Glomerular visceral epithelial cell (primary cell): ENCODE data around the gene SLC1A5.

Experiments used
- DNase-seq: peaks from one replicate; pipeline ENCODE4 v3.0.0-alpha.2; 2016; ENCODE audit errors: extremely low spot score

Gene SLC1A5

DNA sequence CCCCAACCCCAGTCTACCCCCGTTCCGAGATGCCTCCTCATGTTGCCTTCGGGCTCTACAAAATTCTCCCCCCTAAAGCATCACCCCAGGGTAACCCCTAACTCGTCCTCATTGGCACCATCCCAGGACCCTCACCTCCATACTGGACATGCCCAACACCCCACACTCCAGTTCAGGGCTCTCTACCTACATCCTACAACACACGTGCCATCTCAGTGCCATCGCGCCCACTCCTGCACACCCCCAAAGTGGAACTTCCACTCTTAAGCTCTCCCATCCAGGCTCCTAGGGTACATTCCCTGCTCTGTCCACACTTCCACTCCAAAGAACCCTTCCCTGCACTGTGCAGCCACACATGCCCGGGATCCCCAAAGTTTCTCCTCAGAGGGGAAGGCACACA, 43.4 kb downstream of the SLC1A5 start:
- no peak for DNase-seq

DNA sequence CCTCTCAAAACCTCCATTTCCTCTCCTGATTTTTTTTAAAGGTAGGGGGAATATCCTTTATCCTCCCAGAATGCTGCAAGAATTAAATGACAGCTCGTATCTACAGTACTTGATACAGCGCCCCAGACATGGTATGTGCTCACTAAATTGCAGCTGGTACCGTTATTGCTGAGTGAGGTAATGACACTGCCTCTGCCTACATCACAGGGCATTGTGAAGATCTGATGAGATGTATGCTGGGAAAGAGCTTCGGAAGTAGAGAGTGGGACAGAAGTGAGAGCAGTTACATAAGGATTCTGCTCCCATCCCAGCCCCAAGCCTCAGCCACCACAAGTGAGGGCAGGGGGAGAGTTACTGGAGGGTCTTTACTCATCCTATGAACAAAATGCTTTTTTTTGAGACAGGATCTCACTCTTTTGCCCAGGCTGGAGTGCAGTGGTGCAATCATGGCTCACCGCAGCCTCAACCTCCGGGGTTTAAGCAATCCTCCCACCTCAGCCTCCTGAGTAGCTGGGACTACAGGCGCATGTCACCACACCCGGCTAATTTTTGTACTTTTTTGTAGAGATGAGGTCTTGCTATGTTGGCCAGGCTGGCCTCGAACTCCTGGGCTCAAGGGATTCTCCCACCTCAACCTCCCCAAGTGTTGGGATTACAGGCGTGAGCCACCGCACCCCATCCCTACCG, 44.2 kb downstream of the SLC1A5 start:
- DNase-seq, result no peak

DNA sequence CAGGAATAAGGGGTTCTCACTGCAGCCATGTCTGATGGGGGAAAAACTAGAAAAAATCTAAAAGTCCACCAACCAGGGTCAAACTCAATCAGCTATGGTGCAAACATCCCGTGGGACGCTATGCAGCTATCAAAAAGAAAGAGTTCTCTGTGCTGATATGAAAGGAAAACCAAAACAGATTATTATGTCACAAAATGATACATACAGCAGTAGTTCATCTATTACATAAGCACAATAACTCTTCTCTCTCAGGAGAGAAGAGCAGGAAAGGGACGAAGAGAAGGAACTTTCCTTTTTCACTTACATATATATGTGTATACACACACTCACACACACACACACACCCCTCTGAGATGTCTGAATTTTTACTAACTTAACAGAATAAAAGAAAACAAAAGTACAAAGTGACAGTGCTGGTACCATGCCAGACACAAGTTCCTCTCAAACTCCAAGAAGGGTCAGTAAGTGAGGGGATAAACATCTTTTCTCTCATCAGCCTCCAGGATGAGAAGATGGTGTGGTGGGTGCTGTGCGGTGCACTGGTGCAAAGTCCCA, 45.4 kb downstream of the SLC1A5 start:
- no peak for DNase-seq

DNA sequence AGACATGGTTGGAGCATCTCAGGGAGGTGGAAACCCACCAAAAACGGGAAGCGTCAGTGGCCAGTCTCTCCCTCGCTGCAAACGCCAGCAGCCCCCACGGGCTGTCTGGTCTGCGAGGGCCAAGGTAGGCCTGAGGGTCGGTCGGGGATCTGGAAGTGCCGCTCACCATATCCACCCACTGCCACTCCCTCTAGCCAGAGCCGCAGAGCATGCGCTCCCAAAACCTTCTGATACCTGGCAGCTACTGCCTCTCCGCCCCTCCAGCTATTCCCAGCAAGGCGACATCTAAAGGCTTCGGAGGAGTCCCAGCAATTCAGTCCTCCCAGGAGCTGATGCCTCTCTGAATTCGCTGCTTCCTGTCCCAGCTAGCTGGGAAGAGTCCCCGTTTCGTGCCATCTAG, 46.9 kb downstream of the SLC1A5 start:
- DNase-seq, result no peak

DNA sequence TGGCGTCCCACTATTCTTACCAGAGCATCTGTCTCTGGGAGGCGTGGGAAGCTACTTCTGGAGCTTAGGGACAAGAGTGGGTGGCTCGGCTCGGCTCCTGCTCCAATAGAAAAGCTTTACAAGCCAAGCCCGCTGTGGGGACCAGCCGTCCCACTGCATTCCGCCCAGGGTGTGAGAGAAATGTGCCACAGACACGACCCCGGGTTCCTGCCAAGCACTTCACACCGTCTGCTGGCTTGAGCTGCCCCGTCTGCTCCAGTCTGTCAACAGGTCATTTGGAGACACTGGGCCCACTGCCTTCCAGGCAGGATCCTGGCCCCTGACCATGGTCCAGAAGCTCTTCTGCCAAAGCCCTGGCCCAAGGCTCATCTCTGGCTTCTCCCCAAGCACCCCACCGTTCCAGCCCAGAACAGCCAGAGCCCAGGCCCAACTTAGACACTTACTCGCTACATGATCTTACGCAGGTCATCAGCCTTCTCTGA, 49.1 kb downstream of the SLC1A5 start:
- no peak for DNase-seq

DNA sequence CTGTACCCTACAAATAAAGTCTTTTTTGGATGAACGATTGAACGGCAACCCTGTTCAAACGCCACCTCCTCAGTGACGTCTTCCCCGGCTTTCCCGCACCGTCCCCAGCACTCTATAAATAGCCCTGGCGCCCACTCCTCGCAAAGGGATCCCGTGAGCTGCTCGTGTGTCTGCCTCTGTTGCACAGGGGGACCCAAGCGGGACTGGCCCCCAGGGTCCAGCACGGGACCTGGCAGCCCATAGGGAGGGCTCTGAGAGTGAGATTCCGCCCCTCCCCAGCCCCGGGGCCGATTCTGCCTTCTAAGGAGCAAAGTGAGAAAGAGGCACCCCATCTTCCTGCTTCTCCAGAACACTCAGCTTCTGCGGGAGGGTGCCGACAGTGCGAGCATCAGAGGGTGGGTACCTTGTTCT, 50.6 kb downstream of the SLC1A5 start:
- DNase-seq, result no peak

DNA sequence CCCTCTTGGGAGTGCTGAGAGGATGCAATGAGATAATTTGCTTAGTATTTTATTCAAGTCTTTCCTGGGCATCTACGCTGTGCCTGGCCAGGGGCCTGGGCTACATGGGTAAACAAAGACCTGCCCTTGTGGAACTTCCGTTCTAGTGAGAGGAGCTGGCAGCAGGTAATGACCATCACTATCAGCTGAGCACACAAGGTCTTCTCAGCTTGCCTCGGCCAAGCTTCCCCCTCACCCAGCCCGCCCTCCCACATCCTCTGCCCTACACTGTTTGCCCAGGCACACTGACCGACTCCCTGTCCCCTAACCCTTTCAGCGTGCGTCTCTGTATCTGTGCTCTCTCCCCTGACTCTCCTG, 51.1 kb downstream of the SLC1A5 start:
- DNase-seq, result no peak

DNA sequence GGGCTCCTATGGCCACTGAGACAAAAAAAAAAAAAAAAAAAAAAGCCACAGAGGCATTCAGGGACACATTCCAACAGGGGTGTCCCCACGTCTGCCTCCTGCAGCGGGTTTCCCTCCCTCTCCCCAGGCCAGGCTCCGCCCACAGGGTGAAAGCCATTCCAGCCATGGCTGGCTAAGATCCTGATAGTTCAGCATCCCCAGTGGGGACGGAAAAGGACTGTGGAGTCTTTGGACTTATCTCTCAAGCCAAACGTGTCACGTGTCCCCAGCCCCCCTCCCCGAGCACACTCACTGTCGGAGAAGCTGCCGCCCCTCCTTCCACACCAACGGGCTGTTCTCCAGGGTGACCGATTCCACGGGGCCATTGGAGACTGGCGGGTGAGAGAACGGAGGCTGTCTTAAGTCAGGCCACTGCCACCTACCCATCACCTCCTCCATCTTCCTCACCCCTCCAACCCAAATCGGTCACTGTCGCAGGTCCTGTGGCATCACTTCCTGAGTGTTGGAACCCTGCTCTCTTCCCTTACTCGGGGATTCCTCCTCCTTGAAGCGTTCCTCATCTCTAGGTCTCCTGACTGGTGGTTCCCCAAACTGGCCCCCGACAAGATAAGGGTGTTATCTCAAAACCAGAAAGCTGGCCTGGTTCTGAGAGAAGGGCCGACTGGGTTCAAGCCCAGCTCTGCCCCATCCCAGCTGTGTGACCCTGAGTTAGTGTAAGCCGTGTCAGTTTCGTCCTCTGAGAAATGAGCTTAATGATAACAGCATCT, 51.7 kb downstream of the SLC1A5 start:
- DNase-seq, result no peak

DNA sequence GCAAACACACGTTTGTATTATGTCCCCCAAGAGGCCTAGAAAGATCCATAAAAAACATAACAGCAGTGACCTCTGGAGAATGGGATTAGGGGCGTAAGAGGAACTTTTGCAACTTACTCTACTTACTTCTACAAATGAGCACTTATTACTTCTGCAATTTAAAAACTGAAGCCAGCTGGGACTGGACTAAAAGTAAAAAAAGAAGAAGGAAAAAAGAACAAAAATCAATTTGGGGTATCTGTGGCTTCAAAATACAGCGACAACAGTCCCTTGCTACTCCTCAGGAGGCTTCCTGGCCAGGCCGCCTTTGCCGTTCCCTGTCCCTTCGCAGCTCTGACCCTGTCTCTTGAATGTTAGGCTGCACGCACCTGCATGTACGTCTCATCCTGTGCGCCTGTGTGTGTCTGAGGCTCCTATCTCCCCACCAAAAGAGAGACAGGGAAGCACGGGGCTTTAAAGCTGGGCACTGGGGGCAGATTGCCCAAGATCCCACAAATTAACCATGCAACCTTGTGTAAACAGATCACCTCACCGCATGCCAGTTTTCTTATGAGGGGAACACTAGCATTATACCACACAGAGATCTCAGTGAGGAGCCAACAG, 54.6 kb downstream of the SLC1A5 start:
- DNase-seq, result no peak

DNA sequence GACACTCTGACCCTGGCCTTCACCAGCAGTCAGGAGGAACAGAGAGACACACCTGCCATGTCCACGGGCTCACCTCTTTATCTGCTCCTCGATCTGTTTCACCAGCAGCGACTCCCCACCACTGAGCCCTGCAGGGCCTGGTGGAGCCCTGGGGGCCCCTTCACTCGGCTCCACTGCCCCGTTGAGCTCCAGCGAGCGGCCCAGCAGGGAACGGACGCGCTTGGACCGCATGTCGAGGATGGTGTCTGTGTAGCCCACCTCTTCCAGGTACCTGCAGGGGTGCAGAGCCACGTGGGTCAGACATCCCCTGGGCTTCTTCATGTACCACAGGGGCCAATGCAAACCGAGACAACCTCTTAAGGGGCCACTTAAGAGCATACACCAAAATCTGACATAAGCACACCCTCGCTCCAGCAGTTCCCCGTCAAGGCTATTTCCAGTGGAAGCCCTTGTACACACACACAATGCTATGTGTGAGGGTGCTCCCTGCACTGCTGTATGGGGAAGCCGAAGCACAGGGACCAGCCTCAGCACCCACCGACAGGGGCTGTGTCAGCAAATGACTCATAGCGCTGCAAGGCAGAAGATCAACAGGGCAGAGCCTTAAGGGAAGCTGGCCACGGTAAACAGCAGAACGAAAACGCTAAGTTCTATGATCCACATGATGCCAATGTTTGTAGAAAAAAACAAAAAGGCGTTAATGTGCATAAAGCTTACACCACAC, 55.3 kb downstream of the SLC1A5 start:
- peak; percentile 40 for DNase-seq

DNA sequence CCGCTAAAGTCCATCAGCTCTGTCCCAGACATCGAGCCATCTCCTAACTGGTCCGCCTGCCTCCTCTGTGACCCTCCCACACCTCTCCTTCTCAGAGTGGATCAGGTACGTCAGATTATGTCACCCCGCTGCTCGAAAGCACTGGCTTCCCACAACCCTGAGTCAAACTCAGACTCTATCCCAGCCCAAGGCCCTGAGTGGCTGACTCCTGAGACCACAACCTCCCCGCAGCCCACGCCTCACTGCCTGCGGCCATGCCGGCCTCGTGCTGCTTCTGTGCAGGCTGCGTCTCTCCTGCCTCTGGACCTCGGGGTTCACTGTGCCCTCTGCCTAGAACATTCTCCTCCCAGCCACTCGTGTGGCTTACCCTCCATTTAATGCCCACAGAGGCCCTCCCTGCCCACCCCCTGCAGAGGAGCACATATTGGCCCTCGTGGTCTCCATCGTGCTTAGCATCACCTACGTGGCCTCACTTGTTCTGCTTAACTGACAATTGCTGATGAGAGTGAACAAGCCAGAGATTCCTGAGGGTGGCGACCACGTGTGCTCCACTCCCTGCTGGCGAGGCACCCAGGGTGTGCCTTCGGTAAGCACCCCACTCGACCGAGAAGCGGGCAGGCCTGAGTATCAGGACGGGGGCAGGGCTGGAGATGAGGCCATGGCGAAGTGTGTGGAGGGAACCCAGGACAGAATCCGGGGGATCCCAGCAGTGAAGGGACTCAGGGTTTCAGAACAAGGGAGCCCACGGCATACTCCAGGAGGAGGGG, 56.0 kb downstream of the SLC1A5 start:
- DNase-seq, result peak; percentile 95

DNA sequence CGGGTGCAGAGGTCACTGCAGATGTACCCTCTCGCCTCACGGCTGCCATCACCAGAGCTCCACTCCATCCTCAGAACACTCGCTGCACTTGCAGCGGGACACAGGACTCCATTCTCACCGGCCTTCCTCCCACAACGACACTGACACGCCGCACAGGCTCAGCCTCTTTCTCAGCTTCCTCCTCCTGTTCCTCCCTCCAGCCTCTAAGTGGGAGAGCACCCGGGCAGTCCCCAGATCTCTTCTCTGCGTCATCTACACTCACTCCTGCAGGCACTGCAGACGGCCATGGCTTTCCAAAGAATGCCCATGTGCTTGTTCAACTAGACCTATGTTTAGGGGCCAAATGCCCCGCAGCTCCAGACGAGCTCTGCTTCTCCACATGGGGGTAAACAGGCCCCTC, 56.8 kb downstream of the SLC1A5 start:
- DNase-seq, result no peak

DNA sequence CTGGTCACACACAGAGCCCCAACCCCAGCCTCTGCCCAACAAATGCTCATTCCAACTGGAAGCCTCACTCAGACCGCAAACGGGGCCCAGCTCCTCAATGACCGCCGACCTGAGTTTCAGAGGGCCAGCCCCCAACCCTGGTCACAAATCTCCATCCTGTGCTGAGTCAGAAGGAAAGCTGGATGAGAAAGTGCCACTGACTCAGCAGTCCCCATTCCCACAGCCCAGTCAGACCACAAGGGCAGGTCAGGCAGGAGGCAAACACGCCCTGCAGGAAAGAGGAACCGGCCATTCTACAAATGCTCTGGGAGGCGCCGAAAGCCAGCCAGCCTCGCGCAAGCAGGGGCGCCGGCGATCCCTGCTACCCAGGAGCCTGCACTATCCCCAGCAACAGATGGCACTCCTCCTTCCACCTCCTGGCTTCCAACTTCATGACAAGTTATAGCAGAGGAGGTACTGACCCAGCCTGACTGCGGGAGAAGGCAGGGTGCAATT, 57.3 kb downstream of the SLC1A5 start:
- peak; percentile 94 for DNase-seq

DNA sequence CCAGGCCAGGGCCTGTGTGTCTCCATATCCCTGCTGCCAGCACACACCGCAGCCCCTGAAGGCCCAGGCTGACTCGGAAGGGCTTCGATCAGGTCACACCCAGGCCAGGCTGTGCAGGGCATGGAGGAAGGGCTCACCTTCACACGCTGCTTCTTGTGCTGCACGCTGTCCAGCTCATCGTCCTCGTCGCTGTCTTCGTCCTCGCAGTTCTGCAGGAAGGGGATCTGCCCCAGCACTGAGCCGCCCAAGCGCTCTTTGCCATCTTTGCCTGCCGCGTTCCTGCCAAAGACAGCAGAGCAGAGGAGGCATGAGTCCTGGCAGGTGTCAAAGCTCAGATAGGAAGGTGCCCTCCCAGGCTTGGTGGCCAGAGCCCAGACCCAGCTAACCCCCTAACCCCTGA, 57.8 kb downstream of the SLC1A5 start:
- DNase-seq, result no peak

DNA sequence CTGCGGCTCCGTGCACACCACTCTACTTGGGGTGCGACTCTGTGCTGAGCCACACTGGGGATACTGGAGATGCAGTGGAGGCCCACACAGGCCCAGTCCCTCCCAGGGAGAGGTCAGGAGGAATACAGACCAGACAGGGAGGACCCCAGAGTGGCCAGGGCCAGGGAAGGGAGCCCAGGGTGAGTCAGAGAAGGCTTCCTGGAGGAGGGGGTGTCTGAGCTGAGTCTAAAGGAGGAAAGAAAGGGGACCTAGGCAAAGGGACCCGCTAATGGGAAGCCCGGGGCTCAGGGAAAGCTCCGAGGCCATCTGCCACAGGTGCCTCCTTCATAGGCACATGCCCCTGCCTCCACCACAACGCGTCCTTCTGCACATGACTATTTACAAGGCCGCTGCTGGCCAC, 58.2 kb downstream of the SLC1A5 start:
- DNase-seq, result no peak

DNA sequence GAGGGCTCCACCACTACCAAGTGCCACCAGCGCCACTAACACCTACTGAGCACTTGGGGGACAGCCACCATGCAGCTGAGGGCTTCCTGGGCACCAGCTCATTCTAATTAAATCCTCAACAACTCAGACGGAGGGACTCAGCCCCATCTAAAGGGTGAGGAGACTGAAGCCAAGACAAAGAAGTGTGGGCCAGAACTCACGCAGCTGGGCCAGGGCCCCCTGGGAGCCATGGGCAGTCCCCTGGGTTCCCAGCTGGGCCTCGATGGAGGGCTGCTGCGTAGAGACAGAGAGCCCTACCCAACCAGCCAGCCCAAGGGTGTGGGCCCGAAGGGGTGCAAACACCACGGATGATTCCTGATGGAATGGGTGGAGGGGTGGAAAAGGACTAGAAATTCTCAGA, 58.7 kb downstream of the SLC1A5 start:
- DNase-seq, result no peak

DNA sequence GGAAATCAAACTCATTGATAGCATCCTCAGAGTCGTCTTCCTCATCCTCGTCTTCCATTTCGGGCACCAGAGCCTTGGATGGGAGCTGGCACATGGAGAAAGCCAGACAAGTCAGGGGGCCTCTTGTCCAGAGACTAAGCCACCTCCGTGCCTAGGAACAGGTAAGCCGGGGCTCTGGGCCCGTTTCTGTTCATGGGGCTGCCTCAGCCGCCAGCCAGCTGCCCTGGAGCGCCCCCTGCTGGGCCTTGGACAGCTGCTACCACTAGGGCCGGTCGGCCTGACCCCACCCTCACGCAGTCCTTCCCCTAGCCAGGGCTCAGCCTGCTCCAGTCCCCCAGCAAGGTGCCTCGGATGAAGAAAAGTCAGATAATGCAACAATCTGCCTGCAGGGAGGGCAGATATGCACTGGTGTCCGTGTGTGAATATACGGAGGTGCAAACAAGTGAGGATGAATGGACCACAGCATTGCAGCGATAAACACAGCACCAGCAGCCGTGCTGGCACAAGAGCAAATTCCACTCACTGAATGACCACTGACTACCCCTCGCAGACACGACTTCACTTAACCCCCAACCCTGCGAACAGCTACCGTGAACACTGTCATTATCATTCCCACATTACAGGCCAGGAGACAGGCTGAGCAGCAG, 59.6 kb downstream of the SLC1A5 start:
- DNase-seq, result peak; percentile 64

DNA sequence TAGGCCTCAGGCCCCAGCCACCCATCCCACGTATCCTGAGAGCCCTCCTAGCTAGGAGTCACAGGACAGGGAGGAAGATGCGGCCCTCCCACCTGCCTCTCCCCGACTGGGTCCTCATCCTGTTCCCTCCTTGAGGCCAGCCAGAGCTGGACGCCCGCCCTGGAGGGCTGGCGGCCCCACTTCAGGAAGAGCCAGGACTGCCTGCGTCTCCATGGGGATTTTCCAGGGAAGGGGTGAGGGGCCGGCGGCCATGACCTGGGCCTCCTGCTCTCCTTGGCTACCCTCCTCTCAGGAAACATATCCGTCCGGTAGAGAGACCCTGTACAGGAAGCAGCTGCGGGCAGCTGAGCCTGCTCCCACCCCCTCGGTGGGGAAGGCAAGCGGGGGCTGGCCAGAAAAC, 60.2 kb downstream of the SLC1A5 start:
- DNase-seq, result no peak

DNA sequence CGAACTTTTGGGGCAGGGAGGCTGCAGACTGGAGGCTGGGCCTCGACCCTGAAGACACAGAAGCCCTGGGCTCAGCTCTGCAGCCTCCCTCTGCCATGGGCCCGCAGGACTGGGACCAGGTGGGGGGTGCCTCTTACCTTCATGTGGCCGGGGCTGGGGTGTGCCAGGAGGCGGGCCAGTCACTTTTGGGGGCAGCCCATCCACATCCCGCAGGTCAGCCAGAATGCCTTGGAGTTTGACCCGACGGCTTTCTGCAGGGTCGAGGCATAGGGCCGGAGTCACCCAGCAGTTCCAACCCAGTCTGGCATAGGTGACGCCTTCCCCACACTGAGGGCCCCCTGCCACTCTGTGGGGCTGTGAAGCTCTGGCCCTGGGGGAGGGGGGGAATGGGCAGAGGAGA, 60.6 kb downstream of the SLC1A5 start:
- no peak for DNase-seq

DNA sequence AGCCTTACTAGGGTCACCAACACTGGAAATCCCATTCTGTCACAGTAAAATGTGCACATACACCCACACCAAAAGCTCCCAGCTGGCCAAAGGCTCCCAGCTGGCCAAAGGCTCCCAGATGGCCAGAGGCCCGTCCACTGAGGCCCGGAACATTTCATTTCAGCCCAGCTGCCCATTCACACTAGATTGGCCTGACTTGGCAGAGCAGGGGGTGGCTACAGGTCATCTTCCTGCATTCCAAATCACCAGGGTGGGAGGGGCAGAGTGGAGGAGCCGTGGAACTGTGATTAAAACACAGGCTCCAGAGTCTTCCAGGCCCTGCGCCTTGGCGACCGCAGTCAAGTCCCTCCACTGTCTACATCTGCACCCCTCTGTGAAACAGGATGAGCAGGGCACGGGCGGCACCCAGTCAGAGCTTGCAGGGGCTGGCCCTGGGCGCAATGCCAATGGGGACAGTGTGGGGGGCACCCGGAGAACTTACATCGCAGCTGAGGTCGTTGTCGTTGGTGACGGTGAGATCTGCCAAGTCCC, 61.4 kb downstream of the SLC1A5 start:
- DNase-seq, result no peak
